Loucy (cell line): ENCODE measurements around the gene SMURF1.

ENCODE experiments used
- H2AFZ ChIP-seq: fragments of 200-600 bp; sonication (generic); 2 replicates; pipeline ENCODE4 v1.6.0; 2016; ENCODE audit warnings: antibody characterized with exemption, mild to moderate bottlenecking, low read length, moderate library complexity
- H3F3A ChIP-seq: fragments of 200-600 bp; 2 replicates; pipeline ENCODE4 v1.6.0; 2016; ENCODE audit warnings: antibody characterized with exemption, low read depth, mild to moderate bottlenecking
- H3K27me3 ChIP-seq: fragments of 200-600 bp; sonication (generic); 2 replicates; pipeline ENCODE4 v1.6.1; 2014; ENCODE audit warnings: low read length, mild to moderate bottlenecking; ENCODE audit not compliant: insufficient read depth, poor library complexity, severe bottlenecking
- H3K36me3 ChIP-seq: fragments of 200-600 bp; sonication (generic); 2 replicates; pipeline ENCODE4 v1.6.1; 2016; ENCODE audit warnings: low read length; ENCODE audit not compliant: insufficient read depth
- H3K4me1 ChIP-seq: fragments of 200-600 bp; sonication (generic); 2 replicates; pipeline ENCODE4 v1.5.1; 2014; ENCODE audit warnings: low read length, mild to moderate bottlenecking; ENCODE audit not compliant: insufficient read depth, poor library complexity, severe bottlenecking
- H3K4me2 ChIP-seq: fragments of 200-600 bp; sonication (generic); 2 replicates; pipeline ENCODE4 v1.6.0; 2014; ENCODE audit warnings: antibody characterized with exemption, low read length, low read depth, mild to moderate bottlenecking; ENCODE audit not compliant: poor library complexity, severe bottlenecking
- H3K4me3 ChIP-seq: fragments of 200-600 bp; sonication (generic); 2 replicates; pipeline ENCODE4 v1.5.1; 2014; ENCODE audit warnings: low read length, mild to moderate bottlenecking, mixed read lengths; ENCODE audit not compliant: poor library complexity, severe bottlenecking
- H3K79me2 ChIP-seq: fragments of 200-600 bp; sonication (generic); 2 replicates; pipeline ENCODE4 v1.6.1; 2014; ENCODE audit warnings: low read length; ENCODE audit not compliant: insufficient read depth
- H3K9ac ChIP-seq: fragments of 200-600 bp; sonication (generic); 2 replicates; pipeline ENCODE4 v1.6.0; 2014; ENCODE audit warnings: mild to moderate bottlenecking, low read depth, low read length, moderate library complexity; ENCODE audit not compliant: poor library complexity, severe bottlenecking
- H3K9me2 ChIP-seq: fragments of 200-600 bp; sonication (generic); replicated peaks from 2 replicates; pipeline ENCODE4 v1.6.1; 2016; ENCODE audit warnings: low read depth, low read length, mixed read lengths
- H3K9me3 ChIP-seq: fragments of 200-600 bp; sonication (generic); 2 replicates; pipeline ENCODE4 v1.6.1; 2014; ENCODE audit warnings: mild to moderate bottlenecking, antibody characterized with exemption, low read length, low read depth; ENCODE audit not compliant: insufficient read depth
- H4K20me1 ChIP-seq: fragments of 200-600 bp; sonication (generic); 2 replicates; pipeline ENCODE4 v1.6.0; 2014; ENCODE audit warnings: antibody characterized with exemption, low read length, mild to moderate bottlenecking; ENCODE audit not compliant: insufficient read depth, poor library complexity, severe bottlenecking
- EZH2phosphoT487 ChIP-seq: fragments of 200-600 bp; IDR thresholded peaks from 2 replicates; pipeline ENCODE4 v1.6.1; 2018; ENCODE audit warnings: antibody characterized with exemption, mild to moderate bottlenecking, moderate library complexity, borderline replicate concordance
- TF ChIP-seq, protein P1 (sequence below): fragments of 200-600 bp; sonication (generic); conservative IDR thresholded peaks from 2 replicates; pipeline ENCODE4 v1.5.1; 2014; ENCODE audit warnings: mild to moderate bottlenecking, antibody characterized with exemption, low read length

Gene SMURF1

DNA sequence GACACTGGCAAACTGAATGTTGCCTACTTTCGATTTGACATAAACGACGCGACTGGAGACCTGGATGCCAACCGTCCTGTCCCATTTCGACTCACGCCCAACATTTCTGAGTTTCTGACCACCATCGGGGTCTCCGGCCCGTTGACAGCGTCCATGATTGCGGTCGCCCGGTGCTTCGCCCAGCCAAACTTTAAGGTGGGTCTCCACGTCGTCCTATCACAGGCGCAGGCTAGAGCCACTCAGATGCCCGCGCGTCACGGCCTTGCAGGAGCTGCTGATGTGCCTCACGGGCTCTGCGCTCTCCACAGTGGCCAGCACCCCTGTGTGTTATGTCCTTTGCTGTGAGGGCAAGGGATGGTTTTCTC, 132.6 kb downstream of the SMURF1 start:
- Histone ChIP-seq H3K9ac (no peak overlapping the region), H3K36me3 (peaks cover 82% of the 10 kb centered on the region; the same call in 1 of the 2 replicates)

DNA sequence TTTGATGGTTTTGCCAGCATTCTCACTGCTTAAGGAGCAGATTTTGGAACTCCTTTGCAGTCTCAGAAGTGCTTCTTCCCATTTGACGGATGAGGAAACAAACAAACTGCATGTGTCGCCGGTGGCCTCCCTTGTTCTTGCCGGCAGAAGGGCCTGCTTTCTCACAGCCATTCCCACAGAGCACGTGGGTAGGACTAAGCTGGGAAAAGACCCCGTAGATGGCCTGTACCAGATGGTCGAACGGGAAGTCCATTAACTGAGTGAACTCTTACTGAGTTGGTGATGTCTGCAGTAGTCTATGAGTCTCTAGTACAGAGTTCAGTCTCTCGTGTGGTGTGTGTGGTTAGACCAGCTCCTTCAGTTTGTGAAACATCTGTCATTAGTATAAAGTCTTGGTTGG, 133.6 kb downstream of the SMURF1 start:
- no peak overlapping the region for H3K4me2 ChIP-seq
- no peaks in the 10 kb centered on the region for H3K27me3 ChIP-seq
- H3F3A ChIP-seq: no peaks in the 10 kb centered on the region
- H3K9me3 ChIP-seq: no peaks in the 10 kb centered on the region
- H3K36me3 ChIP-seq: peaks cover 86% of the 10 kb centered on the region; the same call in 1 of the 2 replicates
- no peak overlapping the region for H2AFZ ChIP-seq
- no peaks in the 10 kb centered on the region for H3K9me2 ChIP-seq
- no peak overlapping the region for H3K9ac ChIP-seq
- no peaks in the 10 kb centered on the region for H3K79me2 ChIP-seq
- TF ChIP-seq, protein P1, sequence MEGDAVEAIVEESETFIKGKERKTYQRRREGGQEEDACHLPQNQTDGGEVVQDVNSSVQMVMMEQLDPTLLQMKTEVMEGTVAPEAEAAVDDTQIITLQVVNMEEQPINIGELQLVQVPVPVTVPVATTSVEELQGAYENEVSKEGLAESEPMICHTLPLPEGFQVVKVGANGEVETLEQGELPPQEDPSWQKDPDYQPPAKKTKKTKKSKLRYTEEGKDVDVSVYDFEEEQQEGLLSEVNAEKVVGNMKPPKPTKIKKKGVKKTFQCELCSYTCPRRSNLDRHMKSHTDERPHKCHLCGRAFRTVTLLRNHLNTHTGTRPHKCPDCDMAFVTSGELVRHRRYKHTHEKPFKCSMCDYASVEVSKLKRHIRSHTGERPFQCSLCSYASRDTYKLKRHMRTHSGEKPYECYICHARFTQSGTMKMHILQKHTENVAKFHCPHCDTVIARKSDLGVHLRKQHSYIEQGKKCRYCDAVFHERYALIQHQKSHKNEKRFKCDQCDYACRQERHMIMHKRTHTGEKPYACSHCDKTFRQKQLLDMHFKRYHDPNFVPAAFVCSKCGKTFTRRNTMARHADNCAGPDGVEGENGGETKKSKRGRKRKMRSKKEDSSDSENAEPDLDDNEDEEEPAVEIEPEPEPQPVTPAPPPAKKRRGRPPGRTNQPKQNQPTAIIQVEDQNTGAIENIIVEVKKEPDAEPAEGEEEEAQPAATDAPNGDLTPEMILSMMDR: no peak
- TF ChIP-seq EZH2phosphoT487: no peak
- H3K4me3 ChIP-seq: no peak overlapping the region
- H3K4me1 ChIP-seq: no peaks in the 10 kb centered on the region
- no peaks in the 10 kb centered on the region for H4K20me1 ChIP-seq

More for the DNA sequence above, 132.6 kb downstream of the SMURF1 start:
- no peak overlapping the region for H3K4me3 ChIP-seq
- no peak overlapping the region for H3K4me2 ChIP-seq
- H3K79me2 ChIP-seq: no peaks in the 10 kb centered on the region
- TF ChIP-seq, protein P1: no peak
- no peak for TF ChIP-seq EZH2phosphoT487
- no peaks in the 10 kb centered on the region for H3F3A ChIP-seq
- no peaks in the 10 kb centered on the region for H3K27me3 ChIP-seq
- H2AFZ ChIP-seq: no peak overlapping the region
- no peaks in the 10 kb centered on the region for H3K9me2 ChIP-seq
- H3K4me1 ChIP-seq: no peaks in the 10 kb centered on the region
- H3K9me3 ChIP-seq: no peaks in the 10 kb centered on the region
- no peaks in the 10 kb centered on the region for H4K20me1 ChIP-seq

GRCh38 chr7:99008921-99009530, 134.9 kb downstream of the SMURF1 start:
- Histone ChIP-seq H2AFZ (no peak overlapping the region), H3K36me3 (peaks cover 88% of the 10 kb centered on the region; the same call in 1 of the 2 replicates), H3K27me3 (no peaks in the 10 kb centered on the region), H3K9me2 (no peaks in the 10 kb centered on the region), H4K20me1 (no peaks in the 10 kb centered on the region), H3K4me3 (no peak overlapping the region), H3K4me1 (no peaks in the 10 kb centered on the region), H3K79me2 (no peaks in the 10 kb centered on the region), H3K9me3 (no peaks in the 10 kb centered on the region), H3K9ac (no peak overlapping the region), H3K4me2 (no peak overlapping the region), H3F3A (no peaks in the 10 kb centered on the region)
- TF ChIP-seq, protein P1: no peak
- TF ChIP-seq EZH2phosphoT487: no peak
